ENCODE data around the gene HCLS1. TPM values are rescaled to one million over a fixed set of nuclear protein-coding genes. Genes with fewer than 3 reads are reported as not detected.

HCLS1 gene
- total RNA-seq, 1 donor from 2014 or later, result 1.6 TPM

DNA sequence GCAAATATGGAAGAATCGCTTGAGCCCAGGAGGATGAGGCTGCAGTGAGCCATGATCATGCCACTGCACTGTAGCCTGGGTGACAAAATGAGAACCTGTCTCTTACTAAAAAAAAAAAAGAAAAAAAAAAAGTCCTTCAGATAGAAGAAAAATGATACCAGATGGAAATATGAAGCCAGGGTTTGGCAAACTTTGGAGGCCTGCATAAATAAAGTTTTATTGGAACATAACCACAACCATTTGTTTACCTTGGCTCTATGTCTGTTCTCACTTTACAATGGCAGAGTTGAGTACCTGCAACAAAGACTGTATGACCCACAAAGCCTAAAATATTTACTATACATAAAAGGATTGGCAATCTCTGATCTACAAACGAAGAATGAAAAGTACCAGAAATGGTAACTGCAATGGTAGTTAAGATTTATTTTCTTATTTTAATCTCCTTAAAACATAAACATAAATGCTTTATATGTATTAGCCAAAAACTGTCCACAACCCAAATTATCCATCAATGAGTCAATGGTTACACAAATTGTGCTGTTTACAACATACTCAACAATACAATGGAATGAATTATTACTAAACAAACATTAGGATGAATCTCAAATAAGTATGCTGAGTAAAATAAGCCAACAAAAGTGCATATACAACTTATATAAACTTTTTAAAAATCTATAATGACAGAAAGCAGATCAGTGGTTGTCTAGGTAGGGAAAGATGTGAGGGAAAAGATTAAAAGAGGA, 47.0 kb upstream of the HCLS1 start:
- no peak overlapping the region for H3K27ac Mint-ChIP-seq (ENCODE audit: unreplicated experiment)
- H3K4me3 Mint-ChIP-seq (ENCODE audit: unreplicated experiment), result no peak overlapping the region
- no peak overlapping the region for H3K27ac ChIP-seq (ENCODE audit: low read depth, low read length)
- no peaks in the 10 kb centered on the region for H3K27me3 ChIP-seq (ENCODE audit: insufficient read depth, low read length)
- peaks cover 3% of the 10 kb centered on the region for H3K4me1 Mint-ChIP-seq (ENCODE audit: low read depth, unreplicated experiment)
- no peaks in the 10 kb centered on the region for H3K9me3 ChIP-seq (ENCODE audit: insufficient read depth, low read depth, low read length)
- no peaks in the 10 kb centered on the region for H3K4me1 ChIP-seq (ENCODE audit: insufficient read depth, low read length)
- H3K27me3 Mint-ChIP-seq (ENCODE audit: low read depth, unreplicated experiment), result no peaks in the 10 kb centered on the region
- peaks cover 19% of the 10 kb centered on the region for H3K36me3 Mint-ChIP-seq (ENCODE audit: low read depth, unreplicated experiment)
- no peak for TF ChIP-seq EZH2 (IDR thresholded peaks at IDR 0.05; ENCODE audit: insufficient read depth, low read length)
- TF ChIP-seq CTCF (IDR thresholded peaks at IDR 0.05; ENCODE audit: insufficient read depth, low read depth, low read length), result no peak
- H2AFZ ChIP-seq (ENCODE audit: low read depth, low read length), result no peak overlapping the region
- H3K4me2 ChIP-seq (ENCODE audit: low read length), result no peak overlapping the region
- H3K79me2 ChIP-seq (ENCODE audit: insufficient read depth, low read length), result peaks cover 11% of the 10 kb centered on the region
- FAIRE-seq, result no peak
- peaks cover 8% of the 10 kb centered on the region for H3K36me3 ChIP-seq (ENCODE audit: insufficient read depth, low read length)
- no peak overlapping the region for H3K4me3 ChIP-seq (ENCODE audit: insufficient read depth, low read depth, low read length)
- no peak overlapping the region for H3K9ac ChIP-seq (ENCODE audit: low read length)
- peaks cover 3% of the 10 kb centered on the region for H3K9me3 Mint-ChIP-seq (ENCODE audit: unreplicated experiment)
- DNase-seq (ENCODE audit: low read depth), result peak; percentile 16
- H4K20me1 ChIP-seq (ENCODE audit: insufficient read depth, low read length), result peaks cover 3% of the 10 kb centered on the region

- Histone ChIP-seq H3K4me2 (ENCODE audit: low read length) (no peak overlapping the region), H3K36me3 (ENCODE audit: insufficient read depth, low read length) (peaks cover 7% of the 10 kb centered on the region), H3K27ac (ENCODE audit: low read depth, low read length) (no peak overlapping the region), H3K27me3 (ENCODE audit: insufficient read depth, low read length) (no peaks in the 10 kb centered on the region), H4K20me1 (ENCODE audit: insufficient read depth, low read length) (no peaks in the 10 kb centered on the region), H3K9me3 (ENCODE audit: insufficient read depth, low read depth, low read length) (no peaks in the 10 kb centered on the region), H3K9ac (ENCODE audit: low read length) (no peak overlapping the region), H3K79me2 (ENCODE audit: insufficient read depth, low read length) (peaks cover 11% of the 10 kb centered on the region), H3K4me3 (ENCODE audit: insufficient read depth, low read depth, low read length) (no peak overlapping the region), H3K4me1 (ENCODE audit: insufficient read depth, low read length) (no peaks in the 10 kb centered on the region), H2AFZ (ENCODE audit: low read depth, low read length) (no peak overlapping the region)
- Mint-ChIP-seq H3K36me3 (ENCODE audit: low read depth, unreplicated experiment) (peaks cover 18% of the 10 kb centered on the region), H3K4me1 (ENCODE audit: low read depth, unreplicated experiment) (peaks cover 3% of the 10 kb centered on the region), H3K9me3 (ENCODE audit: unreplicated experiment) (peaks cover 3% of the 10 kb centered on the region), H3K27ac (ENCODE audit: unreplicated experiment) (no peak overlapping the region), H3K4me3 (ENCODE audit: unreplicated experiment) (no peak overlapping the region), H3K27me3 (ENCODE audit: low read depth, unreplicated experiment) (no peaks in the 10 kb centered on the region)
- TF ChIP-seq EZH2 (IDR thresholded peaks at IDR 0.05; ENCODE audit: insufficient read depth, low read length), result no peak
- no peak for TF ChIP-seq CTCF (IDR thresholded peaks at IDR 0.05; ENCODE audit: insufficient read depth, low read depth, low read length)
- FAIRE-seq (no peak), DNase-seq (ENCODE audit: low read depth) (no peak)
Observed at GRCh38 chr3:121705541-121705940, 44.8 kb upstream of the HCLS1 start.

DNA sequence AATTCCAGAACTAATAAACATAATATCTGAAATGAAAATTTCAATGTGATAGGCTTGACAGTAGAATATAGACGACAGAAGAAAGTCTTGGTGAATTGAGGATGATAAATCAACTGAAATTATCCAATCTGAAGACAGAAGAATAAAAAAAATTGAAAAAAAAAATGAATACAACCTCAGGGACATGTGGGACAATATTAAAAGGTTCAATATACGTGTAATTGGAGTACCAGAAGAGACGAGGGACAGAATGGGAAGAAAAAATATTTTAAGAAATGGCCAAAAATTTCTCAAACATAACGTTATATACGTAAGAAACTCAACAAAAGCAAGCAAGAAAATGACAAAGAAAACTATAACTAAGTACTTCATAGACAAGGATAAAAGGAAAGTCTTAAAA, 43.3 kb upstream of the HCLS1 start:
- H3K4me3 Mint-ChIP-seq (ENCODE audit: unreplicated experiment), result no peak overlapping the region
- no peak for FAIRE-seq
- peaks cover 7% of the 10 kb centered on the region for H3K36me3 ChIP-seq (ENCODE audit: insufficient read depth, low read length)

More for the DNA sequence above, 43.3 kb upstream of the HCLS1 start:
- Histone ChIP-seq H3K27ac (ENCODE audit: low read depth, low read length) (no peak overlapping the region), H3K4me1 (ENCODE audit: insufficient read depth, low read length) (no peaks in the 10 kb centered on the region), H3K79me2 (ENCODE audit: insufficient read depth, low read length) (peaks cover 8% of the 10 kb centered on the region), H3K4me2 (ENCODE audit: low read length) (no peak overlapping the region), H4K20me1 (ENCODE audit: insufficient read depth, low read length) (no peaks in the 10 kb centered on the region), H3K9me3 (ENCODE audit: insufficient read depth, low read depth, low read length) (no peaks in the 10 kb centered on the region), H3K9ac (ENCODE audit: low read length) (no peak overlapping the region), H3K4me3 (ENCODE audit: insufficient read depth, low read depth, low read length) (no peak overlapping the region), H2AFZ (ENCODE audit: low read depth, low read length) (no peak overlapping the region), H3K27me3 (ENCODE audit: insufficient read depth, low read length) (no peaks in the 10 kb centered on the region)
- TF ChIP-seq CTCF (IDR thresholded peaks at IDR 0.05; ENCODE audit: insufficient read depth, low read depth, low read length) (no peak), EZH2 (IDR thresholded peaks at IDR 0.05; ENCODE audit: insufficient read depth, low read length) (no peak)
- H3K9me3 Mint-ChIP-seq (ENCODE audit: unreplicated experiment), result peaks cover 3% of the 10 kb centered on the region
- H3K27me3 Mint-ChIP-seq (ENCODE audit: low read depth, unreplicated experiment), result no peaks in the 10 kb centered on the region
- peaks cover 20% of the 10 kb centered on the region for H3K36me3 Mint-ChIP-seq (ENCODE audit: low read depth, unreplicated experiment)
- DNase-seq (ENCODE audit: low read depth), result no peak
- H3K4me1 Mint-ChIP-seq (ENCODE audit: low read depth, unreplicated experiment), result peaks cover 3% of the 10 kb centered on the region
- no peak overlapping the region for H3K27ac Mint-ChIP-seq (ENCODE audit: unreplicated experiment)

All from astrocyte (in vitro differentiated cells and primary cell).